Thyroid gland (tissue), 4 donors: ENCODE results near the gene TBRG4. TPM values are rescaled to one million over a fixed set of nuclear protein-coding genes. Genes with fewer than 3 reads are reported as not detected.

Experiments used
- DNase-seq, 2 donors: peaks; one replicate each; pipeline ENCODE4 v3.0.0-alpha.2; 2019
- H3K27ac ChIP-seq, 3 donors: fragments of 200-600 bp; sonication (generic); 1 replicate in 2 of 3; 2 replicates in 1 of 3; pipeline ENCODE4 v1.5.1; 2016 to 2019; ENCODE audit warnings: mild to moderate bottlenecking in 1 of 3, moderate library complexity in 1 of 3
- H3K27me3 ChIP-seq: fragments of 200-600 bp; sonication (generic); one replicate; pipeline ENCODE4 v1.5.1; 2019
- H3K36me3 ChIP-seq, 2 donors: fragments of 200-600 bp; sonication (generic); one replicate each; pipeline ENCODE4 v1.5.1; 2016 to 2019
- H3K4me1 ChIP-seq, 2 donors: fragments of 200-600 bp; sonication (generic); one replicate each; pipeline ENCODE4 v1.5.1; 2017 to 2019
- H3K4me3 ChIP-seq, 3 donors: fragments of 200-600 bp; sonication (generic); replicated peaks in 1 of 3; 1 replicate in 2 of 3; 2 replicates in 1 of 3; pipeline ENCODE4 v1.5.1; 2016; ENCODE audit warnings: mild to moderate bottlenecking in 1 of 3
- H3K9me3 ChIP-seq: fragments of 200-600 bp; sonication (generic); one replicate; pipeline ENCODE4 v1.5.1; 2017
- CTCF ChIP-seq, 6 experiments: fragments of 200-600 bp in 3 of 6; fragments of 450-650 bp in 3 of 6; sonication (generic) in 3 of 6; IDR thresholded peaks; one replicate each; pipeline ENCODE4 v1.5.1; 2016 to 2019; ENCODE audit warnings: antibody characterized with exemption in 6 of 6, mild to moderate bottlenecking in 2 of 6, inconsistent platforms in 1 of 6, moderate library complexity in 1 of 6
- POLR2A ChIP-seq, 2 donors: fragments of 450-650 bp; IDR thresholded peaks; one replicate each; pipeline ENCODE4 v1.6.1; 2017; ENCODE audit warnings: antibody characterized with exemption in 2 of 2, mild to moderate bottlenecking in 2 of 2, moderate library complexity in 1 of 2
- WGBS, 2 donors: methylation state at CpG; one replicate each; pipeline ENCODE4 v1.1.5; 2017; 5-methylcytosine and 5-hydroxymethylcytosine counted together
- intact Hi-C: fragments of 100-400 bp; cut with DNase I; formaldehyde crosslinking; loops from one replicate; pipeline ENCODE4 v1.15.1; 2023
- total RNA-seq, 4 donors: library from RNA; depleted of rRNA; stranded (reverse); fragments of >200 nt; gene quantifications; one replicate each; pipeline ENCODE4 v1.2.3, GENCODE V29; 2016

TBRG4 gene
- total RNA-seq, 4 donors from 2014 or later = 40.0 to 57.6 (median 49.3) TPM

- no peak overlapping the region for H3K4me3 ChIP-seq
- no peaks in the 10 kb centered on the region for H3K9me3 ChIP-seq
- H3K36me3 ChIP-seq = peaks cover 18 to 23% of the 10 kb centered on the region in 2 donors
- H3K4me1 ChIP-seq = peaks cover 0 to 15% of the 10 kb centered on the region in 2 donors
- no peaks in the 10 kb centered on the region for H3K27me3 ChIP-seq
- TF ChIP-seq CTCF (IDR thresholded peaks at IDR 0.05) (no peak), POLR2A (IDR thresholded peaks at IDR 0.05) (no peak)
- H3K27ac ChIP-seq = no peak overlapping the region
- intact Hi-C loops = no loop called here
- WGBS, 2 donors = 90 to 94% methylated on average over 11 to 15 of the region's 15 CpGs
- DNase-seq = no peak
These were observed 41.8 kb downstream of the TBRG4 start for GRCh38 chr7:45069444-45070253.

GRCh38 chr7:45068236-45069023 lies 43.1 kb downstream of the TBRG4 start:
- Histone ChIP-seq H3K4me1 (peaks cover 0 to 18% of the 10 kb centered on the region in 2 donors), H3K27me3 (no peaks in the 10 kb centered on the region), H3K27ac (no peak overlapping the region), H3K9me3 (no peaks in the 10 kb centered on the region), H3K36me3 (peaks cover 11 to 15% of the 10 kb centered on the region in 2 donors), H3K4me3 (no peak overlapping the region)
- 89 to 90% methylated on average over 12 of the region's 15 CpGs for WGBS, 2 donors
- no peak for TF ChIP-seq POLR2A (IDR thresholded peaks at IDR 0.05)
- TF ChIP-seq CTCF (IDR thresholded peaks at IDR 0.05) = no peak
- no peak for DNase-seq
- intact Hi-C loops = no loop called here

GRCh38 chr7:45067582-45067981 lies 43.9 kb downstream of the TBRG4 start:
- Histone ChIP-seq H3K4me1 (peaks cover 0 to 18% of the 10 kb centered on the region in 2 donors), H3K27ac (no peak overlapping the region), H3K36me3 (peaks cover 6 to 13% of the 10 kb centered on the region in 2 donors), H3K9me3 (no peaks in the 10 kb centered on the region), H3K27me3 (no peaks in the 10 kb centered on the region), H3K4me3 (no peak overlapping the region)
- WGBS, 2 donors = 94 to 97% methylated on average over 2 to 3 of the region's 3 CpGs
- DNase-seq = no peak
- intact Hi-C loops = no loop called here
- TF ChIP-seq POLR2A (IDR thresholded peaks at IDR 0.05) (no peak), CTCF (IDR thresholded peaks at IDR 0.05) (no peak)

GRCh38 chr7:45066409-45066808 lies 45.1 kb downstream of the TBRG4 start:
- no peak for TF ChIP-seq CTCF (IDR thresholded peaks at IDR 0.05)
- no peak for TF ChIP-seq POLR2A (IDR thresholded peaks at IDR 0.05)
- Histone ChIP-seq H3K4me1 (peaks cover 0 to 18% of the 10 kb centered on the region in 2 donors), H3K4me3 (no peak overlapping the region), H3K9me3 (no peaks in the 10 kb centered on the region), H3K27me3 (no peaks in the 10 kb centered on the region), H3K27ac (no peak overlapping the region), H3K36me3 (peaks cover 6 to 7% of the 10 kb centered on the region in 2 donors)
- no peak for DNase-seq
- intact Hi-C loops = no loop called here
- 94% methylated on average over 7 of the region's 7 CpGs for WGBS, 2 donors
